NCI-H2196 (cell line): ENCODE results near the gene MIXL1.

Source experiments
- DNase-seq: peaks from one replicate; lab custom pipeline; 2025; ENCODE audit not compliant: unreplicated experiment; lab: John Stamatoyannopoulos, UW

MIXL1 gene

GRCh38 chr1:226276077-226276682 lies 52.7 kb downstream of the MIXL1 start:
- DNase-seq, result no peak
